ENCODE measurements around the gene KRT80.
A peak's percentile ranks its signal among the peaks of the same experiment; 100 is the strongest.

KRT80 gene

DNA sequence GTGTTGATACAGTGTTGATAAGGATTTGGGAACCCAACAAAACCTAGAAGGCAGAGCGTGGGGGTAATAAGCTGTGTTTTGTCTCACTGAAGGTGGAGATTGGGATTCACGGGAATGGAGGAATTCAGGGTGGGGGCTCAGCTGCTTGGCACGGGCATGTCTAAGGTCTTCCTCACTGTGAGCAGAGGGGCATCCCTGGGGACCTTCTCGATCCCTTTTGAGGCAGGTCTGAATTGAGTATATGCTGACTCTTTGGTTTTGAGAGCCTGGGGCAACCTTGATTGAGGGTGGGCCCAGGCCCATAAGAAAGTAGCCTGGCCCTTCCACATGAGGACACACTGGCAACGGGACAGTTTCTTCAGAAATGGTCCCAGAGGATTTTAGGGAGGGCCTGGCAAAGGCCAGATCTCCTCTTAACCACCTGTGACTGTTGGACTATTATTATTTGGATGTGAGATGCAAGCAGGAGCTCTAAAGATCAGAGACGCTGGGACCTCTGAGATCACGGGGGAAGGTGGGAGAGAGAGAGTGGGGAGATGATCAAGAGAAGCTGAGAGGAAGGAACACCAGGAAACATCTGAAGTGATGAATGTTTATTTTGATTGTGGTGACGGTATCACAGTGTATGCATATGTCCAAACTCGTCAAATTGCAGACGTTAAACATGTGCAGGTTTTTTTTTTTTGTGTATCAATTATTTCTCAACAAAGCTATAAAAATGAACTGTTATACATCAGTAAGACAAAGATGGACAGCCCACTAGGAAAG is 63.9 kb downstream of the KRT80 start:
- no peak for DNase-seq

- no peak for DNase-seq
Measured at GRCh38 chr12:52126605-52127578, 64.9 kb downstream of the KRT80 start.

- no peak for DNase-seq
Measured at GRCh38 chr12:52126050-52126604, 65.7 kb downstream of the KRT80 start.

DNA sequence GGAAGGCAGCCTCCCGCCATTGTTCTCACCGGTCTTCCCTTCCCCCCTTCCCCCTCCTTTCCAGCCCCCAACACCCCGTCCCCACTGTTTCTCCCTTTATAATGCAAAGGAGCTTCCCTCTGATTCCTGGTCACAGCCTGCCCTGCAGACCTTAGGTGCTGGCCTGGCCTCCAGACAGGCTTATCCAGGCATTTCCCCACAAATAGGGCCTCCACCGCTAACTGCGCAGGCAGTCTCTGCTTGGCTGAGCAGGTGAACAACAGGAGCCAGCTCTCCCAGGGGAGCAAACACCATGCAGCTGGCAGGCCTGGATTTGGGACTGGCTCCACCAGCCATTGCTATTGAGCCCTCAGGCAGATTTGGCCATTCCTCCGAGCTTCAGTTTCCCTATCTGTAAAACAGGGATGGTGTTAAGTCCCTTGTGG is 66.3 kb downstream of the KRT80 start:
- no peak for DNase-seq

- DNase-seq: no peak
Measured at GRCh38 chr12:52123487-52124186, 68.2 kb downstream of the KRT80 start.

GRCh38 chr12:52122904-52123303 is 68.9 kb downstream of the KRT80 start:
- DNase-seq: no peak

- DNase-seq: no peak
Measured at GRCh38 chr12:52122540-52122871, 69.3 kb downstream of the KRT80 start.

DNA sequence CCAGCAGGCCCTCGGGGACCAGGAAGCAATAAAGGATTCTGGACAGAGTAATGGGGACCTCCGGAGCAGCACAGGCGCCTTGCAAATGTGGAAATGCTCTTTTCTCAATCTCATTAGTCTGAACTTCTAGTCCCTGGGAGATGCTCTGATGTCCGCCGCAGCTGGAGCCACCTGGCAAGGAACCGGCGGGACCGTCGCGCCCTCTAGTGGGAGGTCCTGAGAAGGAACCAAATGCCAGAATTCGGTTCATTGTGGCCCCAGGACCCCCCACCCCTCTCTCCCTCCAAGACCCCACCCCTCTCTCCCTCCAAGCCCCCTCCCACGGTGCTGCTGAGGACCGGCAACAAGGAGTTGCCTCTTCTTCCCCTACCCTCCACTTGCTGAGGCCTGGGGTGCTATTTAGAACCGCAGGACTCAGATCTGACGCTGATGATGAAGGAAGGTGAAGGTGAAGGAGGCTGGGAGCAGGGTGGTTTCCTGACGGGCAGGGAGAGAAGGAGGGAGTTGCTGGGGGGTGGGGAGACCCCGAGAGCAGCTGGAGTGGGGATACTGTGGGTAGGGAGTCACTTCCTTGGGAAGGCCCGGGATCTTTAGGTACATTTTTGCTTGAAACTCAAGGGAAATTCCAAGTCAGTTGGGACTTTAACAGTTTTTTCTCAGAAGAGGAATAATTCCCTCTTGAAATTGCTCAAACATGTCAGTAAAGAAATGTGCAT is 69.8 kb downstream of the KRT80 start:
- peak in 4 of 5 experiments; percentile 37 to 56 (median 49) for DNase-seq

GRCh38 chr12:52120951-52121823 is 70.6 kb downstream of the KRT80 start:
- DNase-seq: no peak

GRCh38 chr12:52119398-52120254 is 72.2 kb downstream of the KRT80 start:
- DNase-seq: peak in 2 of 5 experiments; percentile 25 to 33

Data from T-helper 2 cell (primary cell).